HG02763 (cell line): ENCODE results near the gene PDAP1.
"Not testable (repeated sequence)": the region's sequence is repeated elsewhere in the genome, so short reads cannot be mapped to it uniquely, and the experiment has no call there.

Experiments
- ATAC-seq: cut with Tn5 transposase; IDR thresholded peaks from one replicate; pipeline ENCODE4 v1.9.1; 2021; ENCODE audit warnings: mild to moderate bottlenecking, moderate library complexity; ENCODE audit not compliant: unreplicated experiment

Gene PDAP1

GRCh38 chr7:99357701-99358490 is 50.5 kb downstream of the PDAP1 start:
- ATAC-seq: no peak

DNA sequence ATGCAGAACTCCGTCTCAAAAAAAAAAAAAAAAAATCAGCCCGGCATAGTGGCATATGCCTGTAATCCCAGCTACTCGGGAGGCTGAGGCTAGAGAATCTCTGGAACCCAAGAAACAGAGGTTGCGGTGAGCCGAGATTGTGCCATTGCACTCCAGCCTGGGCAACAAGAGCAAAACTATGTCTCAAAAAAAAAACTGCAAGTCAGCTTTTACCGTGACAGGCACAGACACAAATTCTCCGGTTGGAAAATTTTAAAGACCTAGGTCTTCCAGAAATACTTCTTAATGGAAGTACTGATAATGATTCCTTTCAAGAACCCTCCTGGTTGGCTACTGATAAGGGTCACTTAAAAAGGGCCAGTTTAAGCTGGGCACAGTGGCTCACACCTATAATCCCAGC is 53.3 kb downstream of the PDAP1 start:
- ATAC-seq: no peak

- ATAC-seq: no peak
These were observed 56.1 kb downstream of the PDAP1 start for GRCh38 chr7:99352247-99352646.

GRCh38 chr7:99350641-99351040 is 57.8 kb downstream of the PDAP1 start:
- not testable (repeated sequence) for ATAC-seq
